Lower leg skin (tissue), 4 donors: ENCODE measurements around the gene FZD8. TPM values are rescaled to one million over a fixed set of nuclear protein-coding genes. Genes with fewer than 3 reads are reported as not detected.

ENCODE experiments used
- DNase-seq, 2 donors: peaks; one replicate each; pipeline ENCODE4 v3.0.0-alpha.2; 2019; ENCODE audit warnings: low spot score in 2 of 2
- H3K4me3 ChIP-seq: fragments of 200-600 bp; sonication (generic); 2 replicates; pipeline ENCODE4 v1.5.1; 2017; ENCODE audit warnings: mild to moderate bottlenecking, low read depth; ENCODE audit not compliant: poor library complexity, severe bottlenecking
- POLR2A ChIP-seq, 2 donors: fragments of 450-650 bp; IDR thresholded peaks; one replicate each; pipeline ENCODE4 v1.6.1; 2016 to 2017; ENCODE audit warnings: antibody characterized with exemption in 2 of 2, mild to moderate bottlenecking in 1 of 2, moderate library complexity in 1 of 2
- WGBS, 2 donors: methylation state at CpG; one replicate each; pipeline ENCODE4 v1.1.5; 2018; 5-methylcytosine and 5-hydroxymethylcytosine counted together
- intact Hi-C: fragments of 100-400 bp; cut with DNase I; formaldehyde crosslinking; loops from one replicate; pipeline ENCODE4 v1.15.0; 2023; ENCODE audit warnings: low total_unique reads
- total RNA-seq, 4 donors: library from RNA; depleted of rRNA; stranded (reverse); fragments of >200 nt; gene quantifications; one replicate each; pipeline ENCODE4 v1.1.0, GENCODE V29; 2016
- TF ChIP-seq, protein P1 (sequence below), 3 donors: fragments of 450-650 bp; IDR thresholded peaks; one replicate each; pipeline ENCODE4 v1.5.1; 2016; ENCODE audit warnings: antibody characterized with exemption in 3 of 3, mild to moderate bottlenecking in 3 of 3, moderate library complexity in 2 of 3

FZD8 gene
- total RNA-seq, 4 donors from 2014 or later = 5.2 to 13.1 (median 8.6) TPM

DNA sequence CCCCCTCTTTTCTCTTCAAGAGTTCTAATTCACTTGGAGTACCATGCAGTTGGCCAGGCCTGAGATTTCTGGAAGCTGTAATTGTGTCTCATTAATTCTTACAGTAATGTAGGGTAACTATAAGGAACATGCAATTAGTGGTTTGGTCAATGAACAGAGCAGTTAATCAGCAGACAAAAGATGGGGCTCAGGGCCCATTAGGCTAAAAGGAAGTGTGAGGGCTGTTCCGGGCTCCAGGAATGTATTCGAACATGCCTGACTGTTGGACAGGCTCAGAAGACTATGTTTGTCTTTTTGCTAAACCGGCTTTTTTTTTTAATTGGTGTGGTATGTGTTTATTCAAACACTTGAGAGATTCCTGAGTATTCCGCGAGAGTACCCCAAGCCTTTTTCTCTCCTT is 42.5 kb upstream of the FZD8 start:
- intact Hi-C loops = no loop called here
- no peak overlapping the region for H3K4me3 ChIP-seq
- TF ChIP-seq POLR2A (IDR thresholded peaks at IDR 0.05) = no peak
- TF ChIP-seq, protein P1, sequence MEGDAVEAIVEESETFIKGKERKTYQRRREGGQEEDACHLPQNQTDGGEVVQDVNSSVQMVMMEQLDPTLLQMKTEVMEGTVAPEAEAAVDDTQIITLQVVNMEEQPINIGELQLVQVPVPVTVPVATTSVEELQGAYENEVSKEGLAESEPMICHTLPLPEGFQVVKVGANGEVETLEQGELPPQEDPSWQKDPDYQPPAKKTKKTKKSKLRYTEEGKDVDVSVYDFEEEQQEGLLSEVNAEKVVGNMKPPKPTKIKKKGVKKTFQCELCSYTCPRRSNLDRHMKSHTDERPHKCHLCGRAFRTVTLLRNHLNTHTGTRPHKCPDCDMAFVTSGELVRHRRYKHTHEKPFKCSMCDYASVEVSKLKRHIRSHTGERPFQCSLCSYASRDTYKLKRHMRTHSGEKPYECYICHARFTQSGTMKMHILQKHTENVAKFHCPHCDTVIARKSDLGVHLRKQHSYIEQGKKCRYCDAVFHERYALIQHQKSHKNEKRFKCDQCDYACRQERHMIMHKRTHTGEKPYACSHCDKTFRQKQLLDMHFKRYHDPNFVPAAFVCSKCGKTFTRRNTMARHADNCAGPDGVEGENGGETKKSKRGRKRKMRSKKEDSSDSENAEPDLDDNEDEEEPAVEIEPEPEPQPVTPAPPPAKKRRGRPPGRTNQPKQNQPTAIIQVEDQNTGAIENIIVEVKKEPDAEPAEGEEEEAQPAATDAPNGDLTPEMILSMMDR (IDR thresholded peaks at IDR 0.05) = no peak
- no peak for DNase-seq
- 76 to 79% methylated on average over 5 of the region's 5 CpGs for WGBS, 2 donors

DNA sequence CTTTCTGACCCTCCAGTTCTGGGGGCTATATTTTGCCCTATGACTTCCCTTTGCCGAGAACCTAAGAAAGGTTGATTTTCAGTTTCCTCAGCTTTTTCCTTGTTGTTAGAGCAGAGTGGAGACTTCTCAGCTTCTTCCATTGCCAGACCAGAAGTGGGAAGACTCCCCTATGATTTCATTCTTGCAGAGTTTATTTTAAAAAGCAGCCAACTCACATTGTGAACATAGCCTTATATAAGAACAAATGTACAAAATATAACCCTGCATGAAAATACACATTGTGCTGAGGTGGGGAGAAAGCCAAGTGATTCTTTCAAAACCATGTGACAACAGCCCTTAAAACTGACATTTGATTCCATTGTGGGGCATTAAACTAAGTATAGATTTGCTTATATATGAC is 33.8 kb upstream of the FZD8 start:
- no peak for DNase-seq
- TF ChIP-seq POLR2A (IDR thresholded peaks at IDR 0.05) = no peak
- TF ChIP-seq, protein P1 (IDR thresholded peaks at IDR 0.05) = no peak
- intact Hi-C loops = no loop called here
- no peak overlapping the region for H3K4me3 ChIP-seq
- WGBS, 2 donors = 77 to 82% methylated on average over 1 of the region's 1 CpG

DNA sequence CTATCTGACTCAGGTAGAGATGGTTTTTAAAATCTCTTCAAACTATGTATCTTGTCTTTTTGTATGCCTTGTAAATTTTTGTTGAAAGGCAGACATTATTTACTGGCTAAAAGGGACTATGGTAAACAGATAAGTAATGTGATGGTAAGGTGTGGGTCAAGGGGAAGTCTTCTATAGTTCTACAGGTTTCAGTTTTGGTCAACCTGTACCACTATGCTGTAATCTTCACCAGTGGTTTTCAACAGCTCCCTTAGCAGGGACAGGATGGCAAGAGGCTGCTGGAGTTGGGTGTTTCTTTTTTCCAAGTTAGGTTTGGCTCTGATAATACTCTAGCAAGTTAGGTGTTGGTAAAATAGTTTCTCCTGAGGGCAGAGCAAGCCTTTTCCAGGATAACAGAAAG is 32.7 kb upstream of the FZD8 start:
- no peak overlapping the region for H3K4me3 ChIP-seq
- no peak for DNase-seq
- TF ChIP-seq, protein P1 (IDR thresholded peaks at IDR 0.05) = no peak
- TF ChIP-seq POLR2A (IDR thresholded peaks at IDR 0.05) = no peak
- intact Hi-C loops = no loop called here

DNA sequence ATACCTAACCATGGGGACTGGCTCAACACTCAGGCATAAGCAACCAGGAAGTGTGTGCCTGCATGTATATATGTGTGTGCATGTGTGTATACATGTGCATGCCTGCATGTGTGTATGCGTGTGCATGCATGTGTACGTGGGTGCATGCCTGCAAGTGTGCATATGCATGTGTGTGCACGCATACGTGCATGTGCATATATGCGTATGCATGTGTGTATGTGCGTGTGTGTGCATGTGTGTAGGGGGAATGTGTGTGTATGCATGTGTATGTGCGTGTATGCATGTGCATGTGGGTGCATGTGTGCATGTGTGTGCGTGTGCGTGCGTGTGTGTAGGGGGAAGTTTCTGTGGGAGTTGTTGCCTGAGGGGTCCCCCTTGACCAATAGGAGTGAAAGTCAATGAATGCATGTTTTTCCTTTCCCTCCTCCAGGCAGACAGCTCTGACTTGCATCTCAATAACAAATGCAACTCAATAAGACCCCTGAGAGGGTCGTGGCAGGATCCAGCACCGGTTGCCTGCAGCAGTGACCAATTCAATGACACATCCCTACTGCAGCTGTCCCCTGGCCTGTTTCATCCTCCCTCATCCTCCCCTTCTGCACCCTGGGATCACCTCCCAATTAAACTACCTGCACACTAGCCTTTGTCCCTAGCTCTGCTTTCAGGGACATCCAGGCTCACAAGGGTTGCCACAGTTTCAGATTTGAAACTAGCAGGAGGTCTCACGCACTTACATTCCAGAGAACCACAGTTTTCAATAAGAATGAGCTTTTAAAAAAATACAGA is 27.0 kb upstream of the FZD8 start:
- no peak for DNase-seq
- no peak for TF ChIP-seq POLR2A (IDR thresholded peaks at IDR 0.05)
- TF ChIP-seq, protein P1 (IDR thresholded peaks at IDR 0.05) = no peak
- no peak overlapping the region for H3K4me3 ChIP-seq
- intact Hi-C loops = no loop called here
- 79 to 82% methylated on average over 13 of the region's 13 CpGs for whole genome bisulfite sequencing, 2 donors

DNA sequence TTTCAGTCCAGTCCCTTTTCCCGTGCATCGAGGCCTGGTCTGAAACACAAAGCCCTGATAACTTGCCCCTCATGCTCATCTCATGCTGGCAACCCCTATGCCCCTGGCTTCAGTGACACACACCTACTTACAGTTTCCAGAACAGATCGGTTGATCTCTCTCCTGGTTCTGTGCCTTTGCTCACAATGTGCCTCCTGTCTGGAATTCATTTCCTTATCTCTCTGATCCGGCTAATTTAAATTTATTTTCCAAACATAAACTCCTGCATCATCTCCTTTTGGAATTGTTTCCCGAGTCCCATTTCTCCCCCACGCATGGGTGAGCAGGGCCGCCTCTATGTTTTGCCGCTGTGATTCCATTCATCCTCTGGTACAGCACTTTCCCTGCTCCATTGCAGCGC is 25.9 kb upstream of the FZD8 start:
- H3K4me3 ChIP-seq = no peak overlapping the region
- WGBS, 2 donors = 86 to 91% methylated on average over 9 of the region's 9 CpGs
- no peak for DNase-seq
- TF ChIP-seq, protein P1 (IDR thresholded peaks at IDR 0.05) = no peak
- TF ChIP-seq POLR2A (IDR thresholded peaks at IDR 0.05) = no peak
- intact Hi-C loops = no loop called here
